ENCODE results near the gene CALB2. TPM values are rescaled to one million over a fixed set of nuclear protein-coding genes. Genes with fewer than 3 reads are reported as not detected.

The CALB2 gene
- total RNA-seq, 1 experiment from 2014 or later: 0.85 TPM

DNA sequence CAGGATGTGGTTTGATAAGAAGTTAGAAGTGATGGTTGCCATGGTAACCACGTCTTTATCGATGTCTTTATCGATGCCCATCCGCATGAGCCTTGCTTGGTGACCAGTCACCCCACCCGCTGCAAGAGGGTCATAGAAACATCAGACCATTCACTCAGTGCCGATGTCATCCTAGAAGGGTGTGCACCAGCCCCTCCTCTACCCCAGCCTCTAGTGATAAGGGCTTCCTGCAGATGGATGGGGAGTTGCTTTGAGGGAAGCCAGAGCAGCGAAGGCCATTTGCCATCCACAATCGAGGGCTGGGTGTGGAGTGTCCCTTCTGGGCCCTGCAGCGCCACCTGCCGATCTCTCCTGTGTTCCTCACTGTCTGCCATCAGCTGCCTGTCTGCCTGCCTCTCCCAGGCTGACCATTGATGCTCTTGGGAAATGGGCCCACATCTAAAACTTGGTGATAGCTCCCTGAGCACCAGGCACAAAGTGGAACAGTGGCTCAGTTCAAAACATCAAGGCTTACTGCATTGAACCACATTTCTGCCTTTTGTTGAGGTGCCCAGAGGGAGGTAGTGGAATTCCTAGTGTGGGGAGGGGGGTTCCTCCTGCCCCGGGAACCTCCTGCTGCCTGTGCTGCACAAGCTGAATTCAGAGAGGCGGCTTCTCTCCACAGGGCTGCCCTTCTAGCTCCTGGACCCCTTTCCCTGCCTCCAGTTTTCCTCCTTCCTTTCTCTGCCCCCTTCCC lies 8.9 kb downstream of the CALB2 start:
- Histone ChIP-seq H3T11ph (ENCODE audit: low read length) (no peak overlapping the region), H3K27ac (ENCODE audit: insufficient read length, low read depth, low read length) (no peak overlapping the region), H3K56ac (ENCODE audit: insufficient read length, low read depth, low read length) (no peak overlapping the region), H3K14ac (ENCODE audit: insufficient read depth, low read length) (no peak overlapping the region), H3K18ac (ENCODE audit: insufficient read length, low read depth, low read length) (no peak overlapping the region), H3K23ac (ENCODE audit: insufficient read length, low read depth, low read length) (no peak overlapping the region), H2BK15ac (ENCODE audit: low read depth, low read length) (no peak overlapping the region), H2BK5ac (ENCODE audit: insufficient read length, low read length) (no peak overlapping the region), H4K91ac (ENCODE audit: insufficient read length, low read depth, low read length) (no peak overlapping the region), H2BK120ac (ENCODE audit: low read depth, low read length, poor library complexity, severe bottlenecking) (no peak overlapping the region), H3K4me1 (ENCODE audit: insufficient read depth, low read length) (no peaks in the 10 kb centered on the region), H4K5ac (ENCODE audit: insufficient read length, low read depth, low read length) (no peak overlapping the region), H3K23me2 (ENCODE audit: insufficient read length, low read depth, low read length, poor library complexity, severe bottlenecking) (no peaks in the 10 kb centered on the region), H3K9me3 (ENCODE audit: control insufficient read depth, low read depth, low read length) (no peaks in the 10 kb centered on the region), H4K20me1 (ENCODE audit: control insufficient read depth, insufficient read depth, insufficient read length) (no peaks in the 10 kb centered on the region), H2BK12ac (ENCODE audit: insufficient read length, low read depth, low read length) (no peak overlapping the region), H3K4ac (ENCODE audit: low read depth, low read length) (no peak overlapping the region), H3K79me2 (ENCODE audit: insufficient read depth, low read length) (no peaks in the 10 kb centered on the region), H2BK20ac (ENCODE audit: low read depth, low read length, poor library complexity, severe bottlenecking) (no peak overlapping the region), H3K27me3 (ENCODE audit: insufficient read depth, low read length) (no peaks in the 10 kb centered on the region), H3K4me2 (ENCODE audit: insufficient read depth, insufficient read length, low read length) (no peak overlapping the region), H2AFZ (ENCODE audit: low read length) (no peak overlapping the region), H3K79me1 (ENCODE audit: insufficient read depth, low read depth, low read length, poor library complexity, severe bottlenecking) (no peaks in the 10 kb centered on the region), H2AK5ac (ENCODE audit: insufficient read length, low read length) (no peak overlapping the region), H3K9ac (ENCODE audit: extremely low read depth, insufficient read length, low read length) (no peak overlapping the region), H4K8ac (replicated peaks; ENCODE audit: insufficient read length, low read depth, low read length) (no peak overlapping the region)
- no peak overlapping the region; a peak in 1 of 5 replicates for H3K4me3 Mint-ChIP-seq
- TF ChIP-seq, protein P1, sequence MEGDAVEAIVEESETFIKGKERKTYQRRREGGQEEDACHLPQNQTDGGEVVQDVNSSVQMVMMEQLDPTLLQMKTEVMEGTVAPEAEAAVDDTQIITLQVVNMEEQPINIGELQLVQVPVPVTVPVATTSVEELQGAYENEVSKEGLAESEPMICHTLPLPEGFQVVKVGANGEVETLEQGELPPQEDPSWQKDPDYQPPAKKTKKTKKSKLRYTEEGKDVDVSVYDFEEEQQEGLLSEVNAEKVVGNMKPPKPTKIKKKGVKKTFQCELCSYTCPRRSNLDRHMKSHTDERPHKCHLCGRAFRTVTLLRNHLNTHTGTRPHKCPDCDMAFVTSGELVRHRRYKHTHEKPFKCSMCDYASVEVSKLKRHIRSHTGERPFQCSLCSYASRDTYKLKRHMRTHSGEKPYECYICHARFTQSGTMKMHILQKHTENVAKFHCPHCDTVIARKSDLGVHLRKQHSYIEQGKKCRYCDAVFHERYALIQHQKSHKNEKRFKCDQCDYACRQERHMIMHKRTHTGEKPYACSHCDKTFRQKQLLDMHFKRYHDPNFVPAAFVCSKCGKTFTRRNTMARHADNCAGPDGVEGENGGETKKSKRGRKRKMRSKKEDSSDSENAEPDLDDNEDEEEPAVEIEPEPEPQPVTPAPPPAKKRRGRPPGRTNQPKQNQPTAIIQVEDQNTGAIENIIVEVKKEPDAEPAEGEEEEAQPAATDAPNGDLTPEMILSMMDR (conservative IDR thresholded peaks at IDR 0.05): peak; percentile 91
- DNase-seq: peak; percentile 91
- H3K36me3 Mint-ChIP-seq (ENCODE audit: insufficient read depth in 1 of 3, low read depth in 3 of 3): no peaks in the 10 kb centered on the region
- H3K27me3 Mint-ChIP-seq (ENCODE audit: low read depth): no peaks in the 10 kb centered on the region; the same call in 1 of the 2 replicates
- no peaks in the 10 kb centered on the region; a peak in 1 of 5 replicates for H3K9me3 Mint-ChIP-seq
- H3K4me1 Mint-ChIP-seq: peaks cover 0 to 6% of the 10 kb centered on the region in 2 experiments; a peak in 2 of 4 replicates
- H3K27ac Mint-ChIP-seq: no peak overlapping the region; a peak in 1 of 7 replicates
- WGBS (ENCODE audit: extremely low coverage, insufficient read length, low lambda C conversion rate): no CpG with 5 or more reads among the region's 12 CpGs
